GM18517 (cell line): ENCODE measurements around the gene FBXL16.
"Not testable (repeated sequence)": the region's sequence is repeated elsewhere in the genome, so short reads cannot be mapped to it uniquely, and the experiment has no call there.

Source experiments
- ATAC-seq: cut with Tn5 transposase; IDR thresholded peaks from one replicate; pipeline ENCODE4 v1.9.1; 2021; ENCODE audit warnings: mild to moderate bottlenecking, moderate library complexity; ENCODE audit not compliant: unreplicated experiment

Gene FBXL16

GRCh38 chr16:705431-706188 is at the start of gene FBXL16:
Gene FBXL16, minus strand, starts transcription at chr16:705801. Its CDS starts 8,396 bp downstream, at chr16:697405.
- no peak for ATAC-seq

- ATAC-seq: no peak
Observed at GRCh38 chr16:754656-755055, 49.1 kb upstream of the FBXL16 start.

GRCh38 chr16:754121-754607 is 48.6 kb upstream of the FBXL16 start:
- ATAC-seq: not testable (repeated sequence)

GRCh38 chr16:752007-752312 is 46.4 kb upstream of the FBXL16 start:
- no peak for ATAC-seq

- ATAC-seq: no peak
Observed at GRCh38 chr16:751152-752006, 45.8 kb upstream of the FBXL16 start.

GRCh38 chr16:750485-750884 is 44.9 kb upstream of the FBXL16 start:
- no peak for ATAC-seq

GRCh38 chr16:749010-749409 is 43.4 kb upstream of the FBXL16 start:
- no peak for ATAC-seq

- no peak for ATAC-seq
Observed at GRCh38 chr16:747978-748746, 42.6 kb upstream of the FBXL16 start.

GRCh38 chr16:746637-747036 is 41.0 kb upstream of the FBXL16 start:
- no peak for ATAC-seq

- ATAC-seq: no peak
Observed at GRCh38 chr16:745739-746138, 40.1 kb upstream of the FBXL16 start.

GRCh38 chr16:743794-744500 is 38.3 kb upstream of the FBXL16 start:
- no peak for ATAC-seq

- not testable (repeated sequence) for ATAC-seq
Observed at GRCh38 chr16:742894-743293, 37.3 kb upstream of the FBXL16 start.

- ATAC-seq: no peak
Observed at GRCh38 chr16:741986-742629, 36.5 kb upstream of the FBXL16 start.

GRCh38 chr16:740764-741505 is 35.3 kb upstream of the FBXL16 start, which contains the start of gene CIAO3:
Gene CIAO3, minus strand, starts transcription at chr16:740997. Its CDS starts 12 bp downstream, at chr16:740985.
- ATAC-seq: peak; percentile 62

- ATAC-seq: no peak
Observed at GRCh38 chr16:740459-740763, 34.8 kb upstream of the FBXL16 start.

GRCh38 chr16:739560-740458 is 34.2 kb upstream of the FBXL16 start:
- no peak for ATAC-seq

- ATAC-seq: no peak
Observed at GRCh38 chr16:736936-737481, 31.4 kb upstream of the FBXL16 start.

GRCh38 chr16:735982-736453 is 30.4 kb upstream of the FBXL16 start:
- no peak for ATAC-seq
